Cardiac fibroblast (primary cell): ENCODE results near the gene CHST11.

ENCODE experiments used
- DNase-seq, 2 donors: peaks; one replicate each; pipeline versions ENCODE4 v3.0.0 to v3.0.0-alpha.2; 2010; ENCODE audit warnings: low read depth in 2 of 2
- H3K4me3 ChIP-seq, 2 donors: replicated peaks in 1 of 2; 1 replicate in 1 of 2; 2 replicates in 1 of 2; pipeline ENCODE4 v1.5.1; 2011; ENCODE audit warnings: low read depth in 2 of 2, low read length in 2 of 2, mild to moderate bottlenecking in 2 of 2, moderate library complexity in 1 of 2
- TF ChIP-seq, protein P1 (sequence below): IDR thresholded peaks from one replicate; pipeline ENCODE4 v1.5.1; 2011; ENCODE audit warnings: low read depth, mild to moderate bottlenecking, low read length, inconsistent platforms

The CHST11 gene

DNA sequence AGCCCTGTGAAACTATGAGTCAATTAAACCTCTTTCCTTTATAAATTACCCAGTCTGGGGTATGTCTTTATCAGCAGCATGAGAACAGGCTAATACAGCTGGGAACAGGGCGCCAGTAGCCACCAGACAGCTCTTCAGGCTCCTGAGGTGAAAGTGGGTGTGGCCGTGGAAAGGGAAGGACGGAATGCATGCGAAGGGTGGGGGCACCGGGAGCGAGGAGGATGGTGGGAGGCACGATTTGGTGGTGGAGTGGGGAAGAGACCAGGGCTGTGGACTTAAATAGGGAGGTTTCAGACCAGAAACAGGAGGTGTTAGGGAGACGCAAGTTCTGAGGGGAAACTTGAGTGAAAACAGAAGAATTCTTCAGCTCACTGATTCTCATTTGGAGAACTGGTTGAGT is 44.1 kb upstream of the CHST11 start:
- TF ChIP-seq, protein P1, sequence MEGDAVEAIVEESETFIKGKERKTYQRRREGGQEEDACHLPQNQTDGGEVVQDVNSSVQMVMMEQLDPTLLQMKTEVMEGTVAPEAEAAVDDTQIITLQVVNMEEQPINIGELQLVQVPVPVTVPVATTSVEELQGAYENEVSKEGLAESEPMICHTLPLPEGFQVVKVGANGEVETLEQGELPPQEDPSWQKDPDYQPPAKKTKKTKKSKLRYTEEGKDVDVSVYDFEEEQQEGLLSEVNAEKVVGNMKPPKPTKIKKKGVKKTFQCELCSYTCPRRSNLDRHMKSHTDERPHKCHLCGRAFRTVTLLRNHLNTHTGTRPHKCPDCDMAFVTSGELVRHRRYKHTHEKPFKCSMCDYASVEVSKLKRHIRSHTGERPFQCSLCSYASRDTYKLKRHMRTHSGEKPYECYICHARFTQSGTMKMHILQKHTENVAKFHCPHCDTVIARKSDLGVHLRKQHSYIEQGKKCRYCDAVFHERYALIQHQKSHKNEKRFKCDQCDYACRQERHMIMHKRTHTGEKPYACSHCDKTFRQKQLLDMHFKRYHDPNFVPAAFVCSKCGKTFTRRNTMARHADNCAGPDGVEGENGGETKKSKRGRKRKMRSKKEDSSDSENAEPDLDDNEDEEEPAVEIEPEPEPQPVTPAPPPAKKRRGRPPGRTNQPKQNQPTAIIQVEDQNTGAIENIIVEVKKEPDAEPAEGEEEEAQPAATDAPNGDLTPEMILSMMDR: no peak
- DNase-seq: no peak

GRCh38 chr12:104413330-104413729 is 43.4 kb upstream of the CHST11 start:
- no peak for DNase-seq
- H3K4me3 ChIP-seq: no peak overlapping the region
- TF ChIP-seq, protein P1: no peak

More for the DNA sequence above, 44.1 kb upstream of the CHST11 start:
- no peak overlapping the region for H3K4me3 ChIP-seq

DNA sequence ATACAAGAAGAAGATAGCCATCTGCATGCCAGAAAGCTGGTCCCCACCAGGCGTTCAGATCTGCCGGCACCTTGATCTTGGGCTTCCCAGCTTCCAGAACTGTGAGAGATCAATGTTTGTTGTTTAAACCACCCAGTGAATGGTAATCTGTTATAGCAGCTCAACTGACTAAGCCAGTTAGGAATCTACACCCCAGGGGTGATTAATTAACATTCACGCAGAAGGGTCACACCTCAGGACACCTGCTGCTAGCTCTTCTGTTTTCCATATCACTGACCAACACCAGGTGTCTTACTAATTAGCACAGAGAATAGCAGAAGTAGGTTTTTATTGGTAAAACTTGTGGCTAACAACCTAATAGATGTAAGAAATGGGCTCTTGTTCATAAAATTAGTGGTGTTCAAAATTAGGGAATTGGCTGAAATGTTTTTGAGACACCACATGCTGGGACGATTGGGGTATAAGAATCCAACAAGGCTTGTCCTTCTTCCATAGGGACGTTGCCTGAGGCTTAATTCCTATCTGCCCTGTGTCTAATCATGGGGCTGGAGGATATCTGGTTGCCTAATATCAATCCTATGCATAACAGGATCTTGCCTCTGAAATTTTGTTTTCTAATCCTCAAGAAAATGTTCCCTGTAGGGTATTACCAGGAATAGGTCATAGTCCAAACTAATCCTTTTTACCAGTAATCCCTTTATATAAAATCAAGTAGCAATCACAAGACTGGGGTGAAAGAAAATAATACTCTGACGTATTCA is 42.0 kb upstream of the CHST11 start:
- DNase-seq: no peak
- TF ChIP-seq, protein P1: no peak
- H3K4me3 ChIP-seq: no peak overlapping the region

DNA sequence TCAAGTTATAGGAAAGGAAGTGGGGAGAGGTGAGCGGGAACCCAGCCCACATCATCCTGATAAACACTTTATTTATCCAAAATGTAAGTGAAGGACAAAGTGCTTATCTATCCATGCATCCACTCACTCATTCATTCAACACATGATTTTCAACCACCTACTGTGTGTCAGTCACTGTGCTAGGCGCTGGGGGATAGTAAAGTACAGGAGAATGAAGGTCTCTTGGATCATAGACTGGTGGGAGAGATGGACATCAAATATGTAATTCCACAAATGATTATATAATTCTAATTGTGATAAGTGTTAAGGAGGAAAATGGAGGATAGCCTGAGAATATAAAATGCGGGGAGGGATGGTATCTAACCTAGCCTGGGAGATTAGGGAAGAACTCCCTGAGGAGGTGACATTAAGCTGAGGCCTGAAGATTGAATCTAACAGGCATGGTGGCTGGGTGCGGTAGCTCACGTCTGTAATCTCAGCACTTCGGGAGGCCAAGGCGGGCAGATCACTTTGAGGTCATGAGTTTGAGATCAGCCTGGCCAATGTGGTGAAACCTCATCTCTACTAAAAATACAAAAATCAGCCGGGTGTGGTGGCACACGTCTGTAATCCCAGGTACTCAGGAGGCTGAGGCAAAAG is 41.3 kb upstream of the CHST11 start:
- TF ChIP-seq, protein P1: no peak

DNA sequence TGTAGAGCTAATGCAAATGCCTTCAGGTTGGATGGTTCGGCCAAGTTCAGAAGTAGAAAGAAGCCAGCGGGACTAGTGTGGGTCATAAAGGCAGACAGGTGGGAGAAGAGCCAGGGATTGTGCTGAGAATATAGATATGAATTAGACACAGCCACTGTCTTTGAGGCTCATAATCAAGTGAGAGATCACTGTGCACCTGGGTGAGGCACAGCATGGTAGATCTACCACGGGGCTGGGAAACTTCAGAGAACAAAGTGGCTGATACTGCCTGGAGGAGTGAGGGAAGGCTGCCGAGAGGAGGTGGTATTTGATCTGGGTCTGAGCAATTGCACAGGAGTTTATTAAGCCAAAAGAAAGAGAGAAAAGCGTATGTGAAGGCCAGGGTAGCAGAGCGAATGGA is 40.6 kb upstream of the CHST11 start:
- no peak overlapping the region for H3K4me3 ChIP-seq
- no peak for DNase-seq
- TF ChIP-seq, protein P1: no peak

More for the DNA sequence above, 41.3 kb upstream of the CHST11 start:
- DNase-seq: no peak
- H3K4me3 ChIP-seq: no peak overlapping the region

DNA sequence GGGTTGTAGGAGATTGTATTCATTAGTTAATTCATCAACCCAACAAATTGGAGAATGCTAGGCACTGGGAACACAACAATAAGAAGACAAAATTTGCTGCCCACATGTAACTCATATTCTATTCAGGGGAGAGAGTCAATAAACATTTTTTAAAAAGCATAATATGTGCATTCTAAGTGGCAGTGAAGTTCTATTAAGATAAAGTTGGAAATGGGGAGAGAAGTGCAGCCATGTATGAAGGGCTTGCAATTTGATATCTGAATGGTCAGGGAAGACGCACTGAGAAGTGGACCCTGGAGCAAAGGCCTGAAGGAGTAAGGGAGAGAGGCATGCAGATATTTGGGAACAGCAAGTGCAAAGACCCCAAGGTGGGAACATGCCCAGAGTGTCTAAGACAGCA is 40.2 kb upstream of the CHST11 start:
- TF ChIP-seq, protein P1: no peak
- no peak for DNase-seq
- H3K4me3 ChIP-seq: no peak overlapping the region
